HepG2 (cell line): ENCODE data around the gene MRPL2. TPM values are rescaled to one million over a fixed set of nuclear protein-coding genes. Genes with fewer than 3 reads are reported as not detected.
"Not testable (repeated sequence)": the region's sequence is repeated elsewhere in the genome, so short reads cannot be mapped to it uniquely, and the experiment has no call there.

Experiments
- ATAC-seq: fragments of 200-7000 bp; cut with Tn5 transposase; 3 replicates; pipeline ENCODE4 v1.9.1; 2020; ENCODE audit warnings: mild to moderate bottlenecking, moderate library complexity
- BruUV-seq: library from RNA; stranded (reverse); fragments of 400-500 nt; replicated peaks from 2 replicates; lab custom pipeline; 2021; lab: Mats Ljungman, UMichigan
- CTCF ChIA-PET: fragments of 300-600 bp; formaldehyde crosslinking; extraction: SDS; loops from one replicate; lab custom pipeline; 2021; ENCODE audit warnings: low total read pairs, inconsistent platforms, low intra/inter-chr PET ratio; lab: Yijun Ruan, JAX
- POLR2A ChIA-PET: fragments of 350-600 bp; sonication (Branson Sonifier 250); formaldehyde crosslinking; loops from one replicate; lab custom pipeline; 2020; ENCODE audit warnings: antibody characterized with exemption, inconsistent platforms; lab: Yijun Ruan, JAX
- DNase-seq: peaks from one replicate; pipeline ENCODE4 v3.0.0-alpha.2; 2015; ENCODE audit warnings: low spot score
- FAIRE-seq: peaks from 3 replicates; lab custom pipeline; 2011; peaks lifted over from hg19 to GRCh38; lab: Jason Lieb, UNC
- H2AFZ ChIP-seq: one replicate; pipeline ENCODE4 v1.6.1; 2011; ENCODE audit warnings: low read length, inconsistent platforms
- H3K27ac ChIP-seq: fragments of 300-600 bp; 3 replicates; pipeline ENCODE4 v1.8.0; 2011; ENCODE audit warnings: mixed run types, mild to moderate bottlenecking, mixed read lengths, low read length, inconsistent platforms; ENCODE audit not compliant: insufficient read depth; ENCODE audit errors: extremely low read length
- H3K27me3 ChIP-seq, 2 experiments: fragments of 200-600 bp in 1 of 2; 2 replicates in 1 of 2; 3 replicates in 1 of 2; pipeline versions ENCODE4 v1.6.0 to v1.8.0; 2011; ENCODE audit warnings: low read length in 2 of 2, mild to moderate bottlenecking in 2 of 2, moderate library complexity in 2 of 2, inconsistent platforms in 1 of 2; ENCODE audit not compliant: insufficient read depth in 2 of 2, control insufficient read depth in 1 of 2
- H3K36me3 ChIP-seq, 2 experiments: fragments of 200-600 bp in 1 of 2; replicated peaks in 1 of 2; 2 replicates in 1 of 2; 3 replicates in 1 of 2; pipeline versions ENCODE4 v1.5.1 to v1.8.0; 2011; ENCODE audit warnings: low read length in 2 of 2, inconsistent platforms in 1 of 2; ENCODE audit not compliant: insufficient read depth in 2 of 2, control insufficient read depth in 1 of 2
- H3K4me1 ChIP-seq: 2 replicates; pipeline ENCODE4 v1.5.1; 2012; ENCODE audit warnings: low read length, inconsistent platforms; ENCODE audit not compliant: insufficient read depth
- H3K4me2 ChIP-seq: 2 replicates; pipeline ENCODE4 v1.6.0; 2011; ENCODE audit warnings: low read depth, low read length, inconsistent platforms
- H3K4me3 ChIP-seq, 3 experiments: fragments of 200-600 bp in 1 of 3; sonication (generic), shearing (Covaris generic) in 1 of 3; replicated peaks in 1 of 3; 2 replicates each; pipeline ENCODE4 v1.5.1; 2011 to 2016; ENCODE audit warnings: low read length in 3 of 3, inconsistent platforms in 2 of 3, low read depth in 2 of 3, mild to moderate bottlenecking in 2 of 3, control low read depth in 1 of 3, mixed read lengths in 1 of 3; ENCODE audit not compliant: insufficient read depth in 1 of 3
- H3K79me2 ChIP-seq: one replicate; pipeline ENCODE4 v1.6.1; 2011; ENCODE audit warnings: low read length, inconsistent platforms; ENCODE audit not compliant: insufficient read depth
- H3K9ac ChIP-seq: 2 replicates; pipeline ENCODE4 v1.6.0; 2011; ENCODE audit warnings: mild to moderate bottlenecking, low read depth, low read length, inconsistent platforms; ENCODE audit not compliant: insufficient read depth
- H3K9me3 ChIP-seq: 2 replicates; pipeline ENCODE4 v1.5.1; 2012; ENCODE audit warnings: mild to moderate bottlenecking, low read length
- H4K20me1 ChIP-seq: 2 replicates; pipeline ENCODE4 v1.6.0; 2011; ENCODE audit warnings: inconsistent platforms, mild to moderate bottlenecking, low read length, moderate library complexity; ENCODE audit not compliant: insufficient read depth
- AGO2 ChIP-seq: fragments of 200-400 bp; formaldehyde crosslinking; optimal IDR thresholded peaks from 2 replicates; pipeline ENCODE3; 2017; ENCODE audit warnings: mild to moderate bottlenecking, low read depth, low read length, moderate library complexity
- HNRNPK ChIP-seq: fragments of 200-400 bp; formaldehyde crosslinking; IDR thresholded peaks from 2 replicates; pipeline ENCODE4 v1.6.1; 2018; ENCODE audit warnings: low read length, low read depth, moderate library complexity, mild to moderate bottlenecking; ENCODE audit not compliant: poor library complexity, severe bottlenecking
- KLF16 ChIP-seq, 2 experiments: sonication (generic) in 1 of 2; formaldehyde crosslinking in 1 of 2; IDR thresholded peaks; 2 replicates each; pipeline versions ENCODE4 v1.6.1 to v1.8.0; 2016 to 2023; ENCODE audit warnings: missing genetic modification reagents in 2 of 2, missing compliant biosample characterization in 1 of 2
- RBFOX2 ChIP-seq: fragments of 200-400 bp; formaldehyde crosslinking; IDR thresholded peaks from 2 replicates; pipeline ENCODE4 v1.6.1; 2017; ENCODE audit warnings: low read depth, mild to moderate bottlenecking, low read length
- WGBS: methylation state at CpG from one replicate; pipeline ENCODE4 v1.1.6; 2017; ENCODE audit warnings: low lambda C conversion rate; 5-methylcytosine and 5-hydroxymethylcytosine counted together
- in situ Hi-C: cut with HindIII; loops from 2 replicates; pipeline ENCODE4 v1.10.0; 2017; ENCODE audit warnings: low pct_unique_long_range_greater_than_20kb; ENCODE audit not compliant: extremely low pct_ligation_motif_present
- intact Hi-C: fragments of 100-400 bp; cut with micrococcal nuclease; formaldehyde crosslinking; loops from one replicate; pipeline ENCODE4 v1.10.0; 2022; ENCODE audit not compliant: unreplicated experiment
- polyA plus RNA-seq, 8 experiments: library from polyadenylated mRNA; depleted of rRNA in 3 of 8; stranded (reverse) in 7 of 8; unstranded in 1 of 8; fragments of >200 nt; fragmentation: Illumina TruSeq in 4 of 8; extraction: Trizol in 4 of 8; gene quantifications; 2 replicates each; pipeline versions ENCODE4 v1.2.1 to v1.2.3, GENCODE V29; 2011 to 2016; ENCODE audit warnings: low read depth in 4 of 8, missing spikeins in 1 of 8, mixed read lengths in 1 of 8; ENCODE audit not compliant: insufficient read depth in 1 of 8
- total RNA-seq, 5 experiments: library from RNA; depleted of rRNA; stranded (reverse); fragments of >200 nt; fragmentation: Illumina TruSeq; extraction: Trizol; gene quantifications; 2 replicates each; pipeline ENCODE4 v1.2.3, GENCODE V29; 2016; ENCODE audit warnings: low read depth in 1 of 5
- TF ChIP-seq, protein P1 (sequence below): sonication (generic); formaldehyde crosslinking; IDR thresholded peaks from 2 replicates; pipeline ENCODE4 v1.4.0; 2020; ENCODE audit warnings: missing genetic modification reagents

MRPL2 gene
- total and polyA plus RNA-seq, 2 of the 13 experiments (the other 11 are each of a cell fraction or from before 2014, with no cell fraction given): 56.8 to 65.6 TPM

GRCh38 chr6:43043310-43043709 lies 15.9 kb downstream of the MRPL2 start:
- Histone ChIP-seq H4K20me1 (no peaks in the 10 kb centered on the region), H3K4me2 (no peak overlapping the region), H3K27ac (no peak overlapping the region), H2AFZ (no peak overlapping the region), H3K4me3 (no peak overlapping the region), H3K4me1 (no peaks in the 10 kb centered on the region), H3K27me3 (no peaks in the 10 kb centered on the region), H3K36me3 (peaks cover 51 to 81% of the 10 kb centered on the region in 2 experiments), H3K9ac (no peak overlapping the region), H3K79me2 (no peaks in the 10 kb centered on the region), H3K9me3 (no peaks in the 10 kb centered on the region)
- FAIRE-seq (no peak), ATAC-seq (no peak), DNase-seq (no peak)
- in situ Hi-C loops (no loop called here), intact Hi-C loops (no loop called here)
- ChIA-PET POLR2A (interaction anchor here (1.1 kb wide), 1 partner anchor 10 kb away, joined by 4 read pairs; the partner anchor contains the start of gene CUL7), CTCF (no interaction called here)
- TF ChIP-seq, protein P1, sequence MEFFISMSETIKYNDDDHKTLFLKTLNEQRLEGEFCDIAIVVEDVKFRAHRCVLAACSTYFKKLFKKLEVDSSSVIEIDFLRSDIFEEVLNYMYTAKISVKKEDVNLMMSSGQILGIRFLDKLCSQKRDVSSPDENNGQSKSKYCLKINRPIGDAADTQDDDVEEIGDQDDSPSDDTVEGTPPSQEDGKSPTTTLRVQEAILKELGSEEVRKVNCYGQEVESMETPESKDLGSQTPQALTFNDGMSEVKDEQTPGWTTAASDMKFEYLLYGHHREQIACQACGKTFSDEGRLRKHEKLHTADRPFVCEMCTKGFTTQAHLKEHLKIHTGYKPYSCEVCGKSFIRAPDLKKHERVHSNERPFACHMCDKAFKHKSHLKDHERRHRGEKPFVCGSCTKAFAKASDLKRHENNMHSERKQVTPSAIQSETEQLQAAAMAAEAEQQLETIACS: no peak
- TF ChIP-seq KLF16 (CRISPR knock-in tag; IDR thresholded peaks at IDR 0.05): 0 out of 4 replicates have a peak, but pooled peaks of 1 of the 2 experiments have one; percentile 52
- peak; percentile 31; the same call in 1 of the 2 replicates for TF ChIP-seq RBFOX2
- TF ChIP-seq AGO2: peak; percentile 62
- WGBS: 94% methylated on average over 9 of the region's 9 CpGs
- no TSS peak for BruUV-seq

DNA sequence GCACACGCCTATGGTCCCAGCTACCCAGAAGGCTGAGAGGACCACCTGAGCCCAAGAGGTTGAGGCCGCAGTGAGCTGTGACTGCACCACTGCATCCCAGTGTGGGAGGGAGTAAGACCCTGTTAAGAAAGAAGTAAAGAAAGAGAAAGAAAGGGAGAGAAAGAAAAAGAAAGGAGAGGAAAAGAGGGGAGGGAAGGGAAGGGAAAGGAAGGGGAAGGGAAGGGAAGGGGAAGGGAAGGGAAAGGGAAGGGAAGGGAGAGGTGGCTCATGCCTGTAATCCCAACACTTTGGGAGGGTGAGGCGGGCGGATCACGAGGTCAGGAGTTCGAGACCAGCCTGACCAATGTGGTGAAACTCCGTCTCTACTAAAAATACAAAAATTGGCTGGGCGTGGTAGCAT lies 17.8 kb downstream of the MRPL2 start:
- H3K27ac ChIP-seq, in situ Hi-C loops, H3K27me3 ChIP-seq, intact Hi-C loops, FAIRE-seq, ATAC-seq, H3K9ac ChIP-seq, H3K79me2 ChIP-seq, H3K9me3 ChIP-seq, DNase-seq, H2AFZ ChIP-seq, H3K4me2 ChIP-seq, H3K4me3 ChIP-seq, H4K20me1 ChIP-seq, H3K4me1 ChIP-seq, CTCF ChIA-PET, BruUV-seq: not testable (repeated sequence)
- TF ChIP-seq HNRNPK: peak; percentile 15
- POLR2A ChIA-PET: interaction anchor here (1.4 kb wide), 1 partner anchor 12 kb away, joined by 4 read pairs; the partner anchor contains the start of gene CUL7
- whole genome bisulfite sequencing: 97% methylated on average over 8 of the region's 8 CpGs
- H3K36me3 ChIP-seq: peaks cover 53 to 82% of the 10 kb centered on the region in 2 experiments
